IPS DF 4.7 (cell line): Measurements from ENCODE around the gene RPH3AL.
"Not testable (repeated sequence)": the region's sequence is repeated elsewhere in the genome, so short reads cannot be mapped to it uniquely, and the experiment has no call there.

ENCODE experiments used
- DNase-seq: peaks from one replicate; pipeline ENCODE4 v3.0.0-alpha.2; 2013; ENCODE audit warnings: low spot score; ENCODE audit errors: extremely low read depth

The RPH3AL gene

DNA sequence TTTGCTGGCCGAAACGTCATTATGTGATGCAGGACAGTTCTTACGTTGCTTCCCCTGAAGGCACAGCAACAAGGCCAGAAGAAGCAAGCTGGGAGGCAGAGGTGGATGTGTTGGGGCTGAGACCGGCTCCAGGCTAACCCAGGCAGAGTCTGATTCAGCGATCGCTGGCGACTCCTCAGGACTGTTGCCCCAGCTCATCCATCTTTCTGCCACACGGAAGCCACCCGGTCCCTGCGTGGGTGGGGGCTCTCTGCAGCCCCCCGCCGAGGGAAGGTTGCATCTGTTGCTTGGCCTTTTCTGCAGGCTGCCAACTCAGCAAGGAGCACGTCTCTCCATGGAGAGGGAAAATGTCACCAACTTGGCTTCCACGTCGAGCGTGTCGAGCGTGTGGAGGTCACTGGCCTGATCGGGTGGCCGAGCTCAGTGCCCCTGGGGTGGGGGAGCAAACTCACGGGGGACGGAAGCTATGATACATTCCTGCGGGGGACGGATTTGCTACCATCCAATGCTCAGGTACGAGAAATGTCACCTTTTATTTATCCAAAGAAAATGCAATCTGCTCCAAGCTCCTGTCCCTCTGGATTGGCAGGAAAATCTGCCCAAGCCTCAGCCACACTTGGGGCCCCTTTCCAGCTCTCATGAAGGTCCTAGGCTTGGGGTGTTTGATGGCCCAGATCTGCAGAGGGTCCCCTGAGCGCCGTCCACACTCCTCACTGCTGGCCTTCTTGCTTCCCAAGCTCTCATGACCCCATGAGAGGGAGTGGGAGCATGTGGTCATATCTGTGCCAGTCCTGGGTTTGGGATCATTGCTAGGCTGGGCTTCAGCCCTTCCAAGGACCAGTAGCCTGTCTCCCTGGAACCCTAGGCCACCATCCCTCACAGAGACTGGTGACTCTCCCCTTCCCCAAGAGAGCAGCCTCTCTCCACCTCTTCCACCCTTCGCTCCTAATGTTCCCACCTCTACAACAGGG lies 69.4 kb downstream of the RPH3AL start:
- no peak for DNase-seq

DNA sequence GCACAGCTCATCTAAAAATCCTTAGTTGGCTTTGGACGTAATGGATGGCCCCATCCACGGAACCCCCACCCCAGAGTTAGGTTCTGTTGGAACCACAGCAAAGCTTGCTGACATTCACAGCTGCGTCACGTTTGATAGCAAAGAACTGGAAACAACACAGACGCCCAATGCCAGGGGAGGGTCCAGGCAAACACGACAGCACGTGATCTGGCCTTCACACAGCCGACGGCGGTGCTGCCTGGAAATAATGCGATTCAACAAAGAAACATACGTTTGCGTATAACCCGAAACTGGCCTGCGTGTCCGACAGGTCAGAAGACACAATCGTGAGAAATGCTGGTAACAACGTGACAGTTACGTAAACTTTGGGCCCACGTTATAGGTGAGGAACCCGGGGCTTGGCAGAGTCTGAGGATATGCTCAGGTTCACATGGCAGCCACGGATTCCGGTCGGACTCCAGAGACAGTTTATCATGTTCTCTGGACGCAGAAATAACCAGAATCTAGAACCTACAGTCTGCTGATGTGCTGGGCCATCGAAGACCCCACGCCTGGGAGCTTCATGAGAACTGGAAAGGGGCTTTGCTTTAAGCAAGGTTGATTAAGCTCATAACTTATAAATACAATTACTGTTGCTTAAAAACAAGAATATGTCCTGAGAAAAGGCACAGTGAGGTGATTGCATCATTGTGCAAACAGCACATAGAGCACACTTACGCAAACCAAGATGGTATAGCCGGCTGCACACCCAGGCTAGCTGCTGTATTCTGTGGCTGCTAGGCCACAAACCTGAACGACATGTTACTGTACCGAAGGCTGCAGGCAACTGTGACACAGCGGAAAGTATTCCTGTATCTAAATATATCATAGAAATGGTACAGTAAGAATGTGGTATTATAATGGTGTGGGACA lies 70.4 kb downstream of the RPH3AL start:
- no peak for DNase-seq

DNA sequence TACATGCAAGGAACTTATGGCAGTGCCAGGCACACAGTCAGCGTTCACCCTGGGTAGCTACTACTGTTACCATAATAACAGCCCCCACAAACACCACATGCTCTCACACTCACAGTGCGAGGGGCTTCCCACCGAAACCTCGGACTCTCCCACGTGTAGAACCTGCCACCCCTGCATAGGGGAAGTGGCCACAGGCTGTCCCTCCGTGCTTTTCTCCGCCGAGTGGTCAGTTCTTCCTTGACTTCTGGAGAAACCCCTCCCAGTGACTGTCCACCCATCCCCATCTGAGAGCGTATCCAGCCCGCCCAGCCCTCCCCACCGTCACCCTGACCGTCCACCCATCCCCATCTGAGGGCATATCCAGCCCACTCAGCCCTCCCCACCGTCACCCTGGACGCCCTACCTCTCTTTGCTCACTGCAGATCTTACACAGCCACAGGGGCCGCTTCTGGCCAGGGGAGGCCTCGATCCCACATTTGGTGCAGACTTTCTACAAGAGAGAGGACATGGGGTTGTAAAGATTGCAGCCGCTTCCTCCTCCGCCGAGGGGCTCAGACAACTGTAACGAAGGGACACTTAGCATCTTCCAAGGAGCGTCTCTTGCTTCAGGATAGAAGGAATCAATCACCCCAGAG lies 71.1 kb downstream of the RPH3AL start:
- DNase-seq = no peak

DNA sequence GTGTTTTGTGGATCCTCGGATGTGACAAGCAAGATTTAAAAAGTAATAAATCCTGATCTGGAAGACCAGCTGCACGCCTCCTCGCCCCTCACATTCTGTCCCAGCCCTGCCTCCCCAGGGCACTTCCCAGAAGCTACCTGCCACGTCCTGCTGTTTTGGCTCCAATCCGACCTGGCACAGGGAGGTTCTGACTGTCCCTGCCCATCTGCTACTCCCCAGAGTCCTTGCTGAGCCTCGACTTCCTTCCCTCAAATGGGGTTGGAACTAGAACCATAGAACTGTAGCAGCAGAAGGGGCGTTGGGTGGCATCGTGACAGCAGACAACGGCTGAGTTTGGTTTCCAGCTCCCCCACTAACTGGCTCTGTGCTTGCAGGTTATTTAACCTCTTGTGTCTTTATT lies 71.7 kb downstream of the RPH3AL start:
- no peak for DNase-seq

DNA sequence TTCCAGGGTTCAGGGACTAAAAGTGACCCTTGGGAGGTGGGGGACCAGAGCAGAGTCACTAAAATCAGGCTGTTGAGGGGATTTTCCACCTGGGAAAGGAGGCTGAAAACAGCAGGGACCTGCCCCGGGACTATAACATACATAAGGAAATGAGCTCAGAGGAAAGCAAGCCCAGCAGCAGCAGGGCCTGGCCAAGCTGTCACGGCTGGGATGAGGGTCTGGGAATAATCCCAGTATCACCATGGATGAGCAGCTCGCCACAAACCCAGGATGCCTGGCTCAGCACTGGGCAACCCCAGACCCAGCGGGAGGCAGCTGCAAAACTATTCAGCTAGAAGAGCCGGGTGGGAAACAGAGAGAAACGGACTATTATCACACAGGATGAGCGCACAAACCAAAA lies 72.4 kb downstream of the RPH3AL start:
- no peak for DNase-seq

DNA sequence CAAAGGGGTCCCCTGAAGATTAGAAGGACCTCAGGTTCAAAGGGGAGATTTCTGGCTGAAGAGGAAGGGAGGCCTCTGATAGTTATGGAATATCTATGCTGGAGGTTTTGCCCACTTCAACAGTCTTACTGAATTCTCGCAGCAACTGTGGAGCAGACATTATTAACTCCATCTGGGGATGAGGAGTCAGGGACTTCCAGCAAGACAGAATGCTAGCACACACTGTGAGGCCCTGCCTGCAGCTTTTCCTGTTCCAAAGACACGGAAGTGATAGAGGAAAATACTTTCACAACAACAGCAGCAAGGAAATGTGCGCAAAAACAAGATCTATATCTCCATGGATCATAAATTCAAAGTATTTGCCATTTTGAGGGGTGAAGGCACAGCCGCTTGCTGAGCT lies 72.8 kb downstream of the RPH3AL start:
- DNase-seq = no peak

DNA sequence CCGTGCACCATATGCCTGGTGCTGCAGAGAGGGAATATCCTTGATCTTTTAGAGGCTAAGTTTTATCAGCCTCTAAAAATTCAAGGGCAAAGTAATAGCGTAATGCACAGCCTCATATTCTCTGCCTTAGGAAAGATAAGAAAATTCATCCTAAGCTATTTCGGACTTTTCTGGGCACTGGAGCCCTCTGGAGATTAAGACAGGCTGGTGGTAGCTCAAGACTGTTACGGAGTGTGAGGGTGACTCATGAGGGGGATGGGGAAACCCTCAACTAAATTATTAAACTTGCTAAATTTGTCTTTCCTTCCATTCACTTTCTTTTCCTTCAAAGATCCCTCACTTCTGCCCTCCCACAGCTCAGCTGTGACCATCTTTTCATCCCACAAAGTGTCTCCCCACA lies 73.3 kb downstream of the RPH3AL start:
- DNase-seq = no peak

DNA sequence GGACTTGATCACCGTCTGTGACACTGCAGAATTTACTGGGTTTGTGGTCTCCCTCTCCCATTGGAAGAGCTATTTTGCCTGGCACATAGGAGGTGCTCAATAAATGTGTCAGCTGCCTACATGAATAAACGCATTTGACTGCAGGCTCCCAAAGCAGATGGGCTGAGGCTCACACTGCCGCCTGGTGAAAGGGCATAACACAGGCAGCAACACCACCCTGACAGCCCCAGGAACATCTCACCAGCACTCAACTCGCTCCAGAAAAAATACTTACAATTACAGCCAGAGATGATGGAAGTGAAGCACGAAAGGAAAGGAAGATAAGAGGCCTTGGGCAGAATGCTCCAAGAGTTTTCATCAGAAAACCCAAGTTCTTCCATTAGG lies 73.9 kb downstream of the RPH3AL start:
- DNase-seq = no peak

DNA sequence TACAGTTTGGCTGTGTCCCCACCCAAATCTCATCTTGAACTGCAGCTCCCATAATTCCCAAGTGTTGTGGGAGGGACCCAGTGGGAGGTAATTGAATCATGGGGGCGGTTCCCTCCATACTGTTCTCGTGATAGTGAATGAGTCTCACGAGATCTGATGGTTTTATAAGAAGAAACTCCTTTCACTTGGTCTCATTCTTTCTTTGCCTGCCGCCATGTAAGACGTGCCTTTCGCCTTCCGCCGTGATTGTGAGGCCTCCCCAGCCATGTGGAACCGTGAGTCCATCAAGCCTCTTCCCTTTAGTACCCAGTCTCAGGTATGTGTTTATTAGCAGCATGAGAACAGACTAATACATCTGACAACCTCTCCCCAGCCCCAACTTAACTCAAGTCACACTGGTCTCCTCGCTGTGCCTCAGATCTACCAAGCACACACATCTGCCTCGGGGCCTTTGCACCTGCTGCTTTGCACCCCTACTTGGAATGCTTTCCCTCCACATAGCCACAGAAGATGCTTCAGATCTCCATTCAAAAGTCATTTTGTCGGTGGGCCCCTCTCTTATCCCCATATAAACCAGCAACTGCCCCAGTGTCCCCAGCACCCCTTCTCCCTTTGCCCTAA lies 74.4 kb downstream of the RPH3AL start:
- DNase-seq = no peak

DNA sequence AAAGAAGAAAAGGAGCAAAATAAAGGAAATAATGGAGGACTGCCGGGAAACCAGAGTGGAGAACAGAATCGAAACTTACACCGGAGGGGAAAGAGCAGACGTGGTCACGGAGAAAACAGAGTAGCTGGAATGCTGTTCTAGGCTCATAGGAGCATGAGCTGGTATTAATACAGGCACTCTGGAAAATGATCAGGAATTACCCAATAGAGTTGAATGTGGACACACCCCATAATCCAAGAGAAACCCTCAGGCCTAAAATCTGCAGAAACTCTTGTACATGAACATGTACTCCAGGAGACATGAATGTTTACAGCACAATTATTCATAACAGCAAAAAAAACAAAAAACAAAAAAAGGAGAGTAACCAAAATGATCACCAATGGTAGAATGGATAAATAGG lies 77.7 kb downstream of the RPH3AL start:
- no peak for DNase-seq

DNA sequence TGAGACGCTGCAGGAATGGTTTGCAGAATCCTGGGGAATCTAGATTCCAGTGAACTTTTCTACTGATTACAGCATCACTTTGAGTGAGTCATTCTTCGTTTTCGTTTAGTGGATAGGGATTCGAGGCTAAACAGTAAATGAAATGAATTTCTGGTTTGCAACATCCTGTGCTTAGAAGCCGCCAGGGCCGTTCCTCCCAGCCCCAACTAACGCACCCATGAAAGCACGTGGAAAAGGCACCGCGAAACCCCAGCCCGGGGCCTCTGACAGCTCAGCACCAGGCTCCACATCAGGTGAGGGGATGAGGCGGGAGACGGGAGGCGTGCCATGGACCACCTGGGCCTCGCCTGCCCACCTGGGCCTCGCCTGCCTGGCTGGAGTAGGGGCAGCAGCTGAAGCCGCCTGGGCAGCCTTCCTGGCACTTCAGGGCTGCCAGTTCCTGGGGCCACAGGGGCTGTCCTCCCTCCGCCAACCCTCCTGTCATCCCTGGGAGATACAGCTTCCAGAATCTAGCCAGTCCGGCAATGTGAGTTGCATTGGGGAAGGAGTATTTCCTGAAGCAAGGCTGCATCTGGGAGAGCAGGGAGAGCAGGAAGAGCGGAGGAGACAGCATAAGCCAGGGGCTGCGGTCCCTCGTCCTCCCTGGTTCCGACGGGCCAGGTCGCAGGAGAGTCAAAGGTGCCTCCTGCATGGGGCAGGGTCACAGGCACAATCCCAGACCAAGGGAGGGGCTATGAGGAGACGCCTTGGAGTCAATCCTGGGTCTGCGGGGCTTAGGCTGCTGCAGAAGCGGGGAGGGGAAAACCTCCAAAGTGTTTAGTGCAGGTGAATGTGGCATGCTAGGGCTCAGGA lies 78.4 kb downstream of the RPH3AL start:
- no peak for DNase-seq

DNA sequence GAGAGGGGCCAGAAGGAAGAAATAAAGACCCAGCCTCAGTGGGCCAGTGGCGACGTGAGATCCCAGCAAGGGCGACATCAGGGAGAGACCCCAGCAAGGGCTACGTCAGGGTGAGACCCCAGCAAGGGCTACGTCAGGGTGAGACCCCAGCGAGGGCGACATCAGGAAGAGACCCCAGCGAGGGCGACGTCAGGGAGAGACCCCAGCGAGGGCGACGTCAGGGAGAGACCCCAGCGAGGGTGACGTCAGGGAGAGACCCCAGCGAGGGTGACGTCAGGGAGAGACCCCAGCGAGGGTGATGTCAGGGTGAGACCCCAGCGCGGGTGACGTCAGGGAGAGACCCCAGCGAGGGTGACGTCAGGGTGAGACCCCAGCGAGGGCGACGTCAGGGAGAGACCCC lies 79.8 kb downstream of the RPH3AL start:
- not testable (repeated sequence) for DNase-seq

DNA sequence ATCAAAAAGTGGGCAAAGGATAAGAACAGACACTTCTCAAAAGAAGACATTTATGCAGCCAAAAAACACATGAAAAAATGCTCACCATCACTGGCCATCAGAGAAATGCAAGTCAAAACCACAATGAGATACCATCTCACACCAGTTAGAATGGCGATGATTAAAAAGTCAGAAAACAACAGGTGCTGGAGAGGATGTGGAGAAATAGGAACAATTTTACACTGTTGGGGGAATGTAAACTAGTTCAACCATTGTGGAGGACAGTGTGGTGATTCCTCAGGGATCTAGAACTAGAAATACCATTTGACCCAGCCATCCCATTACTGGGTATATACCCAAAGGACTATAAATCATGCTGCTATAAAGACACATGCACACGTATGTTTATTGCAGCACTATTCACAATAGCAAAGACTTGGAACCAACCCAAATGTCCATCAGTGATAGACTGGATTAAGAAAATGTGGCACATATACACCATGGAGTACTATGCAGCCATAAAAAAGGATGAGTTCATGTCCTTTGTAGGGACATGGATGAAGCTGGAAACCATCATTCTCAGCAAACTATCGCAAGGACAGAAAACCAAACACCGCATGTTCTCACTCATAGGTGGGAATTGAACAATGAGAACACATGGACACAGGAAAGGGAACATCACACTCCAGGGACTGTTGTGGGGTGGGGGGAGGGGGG lies 80.5 kb downstream of the RPH3AL start:
- not testable (repeated sequence) for DNase-seq

DNA sequence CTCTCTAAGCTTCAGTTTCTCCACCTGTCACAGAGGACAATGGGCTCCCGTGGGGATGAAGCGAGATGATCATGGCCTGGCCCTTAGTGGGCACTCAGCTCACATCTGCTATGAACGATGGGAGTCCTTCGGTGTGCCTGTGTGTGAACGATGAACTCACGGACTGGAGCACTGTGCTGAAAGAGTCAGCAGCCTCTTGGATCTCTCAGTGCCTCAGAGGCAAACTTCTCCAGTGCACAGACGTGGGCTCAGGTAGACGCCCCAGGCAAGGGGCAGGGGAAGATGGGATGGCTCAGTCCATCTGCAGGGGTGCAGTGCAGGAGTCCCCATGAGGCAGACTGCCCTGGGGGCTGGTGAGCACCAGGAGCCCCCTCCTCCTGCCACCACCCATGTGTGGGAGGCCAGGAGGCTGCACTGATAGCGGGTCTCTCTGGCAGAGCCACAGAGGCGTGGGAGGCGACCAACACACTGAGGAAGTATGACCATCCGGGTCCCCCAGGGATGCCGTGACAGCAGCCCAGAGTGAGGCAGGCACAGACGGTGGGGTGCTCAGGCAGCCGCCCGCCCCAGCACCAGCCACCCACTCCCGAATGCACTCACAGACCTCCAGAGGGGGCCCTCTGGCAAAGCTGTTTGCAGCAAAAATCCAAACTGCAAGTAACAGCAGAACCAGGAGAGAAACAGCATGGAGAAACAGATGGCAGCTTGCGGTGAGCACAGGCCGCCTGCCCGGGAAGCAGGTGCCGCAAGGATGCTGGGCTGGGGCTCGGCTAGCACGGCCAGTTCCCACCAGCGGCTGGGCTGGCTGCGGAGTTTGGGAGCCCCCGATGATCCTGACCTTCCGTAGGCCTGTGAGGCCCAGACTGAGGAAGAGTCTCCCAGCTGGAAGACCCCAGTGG lies 82.7 kb downstream of the RPH3AL start:
- no peak for DNase-seq

DNA sequence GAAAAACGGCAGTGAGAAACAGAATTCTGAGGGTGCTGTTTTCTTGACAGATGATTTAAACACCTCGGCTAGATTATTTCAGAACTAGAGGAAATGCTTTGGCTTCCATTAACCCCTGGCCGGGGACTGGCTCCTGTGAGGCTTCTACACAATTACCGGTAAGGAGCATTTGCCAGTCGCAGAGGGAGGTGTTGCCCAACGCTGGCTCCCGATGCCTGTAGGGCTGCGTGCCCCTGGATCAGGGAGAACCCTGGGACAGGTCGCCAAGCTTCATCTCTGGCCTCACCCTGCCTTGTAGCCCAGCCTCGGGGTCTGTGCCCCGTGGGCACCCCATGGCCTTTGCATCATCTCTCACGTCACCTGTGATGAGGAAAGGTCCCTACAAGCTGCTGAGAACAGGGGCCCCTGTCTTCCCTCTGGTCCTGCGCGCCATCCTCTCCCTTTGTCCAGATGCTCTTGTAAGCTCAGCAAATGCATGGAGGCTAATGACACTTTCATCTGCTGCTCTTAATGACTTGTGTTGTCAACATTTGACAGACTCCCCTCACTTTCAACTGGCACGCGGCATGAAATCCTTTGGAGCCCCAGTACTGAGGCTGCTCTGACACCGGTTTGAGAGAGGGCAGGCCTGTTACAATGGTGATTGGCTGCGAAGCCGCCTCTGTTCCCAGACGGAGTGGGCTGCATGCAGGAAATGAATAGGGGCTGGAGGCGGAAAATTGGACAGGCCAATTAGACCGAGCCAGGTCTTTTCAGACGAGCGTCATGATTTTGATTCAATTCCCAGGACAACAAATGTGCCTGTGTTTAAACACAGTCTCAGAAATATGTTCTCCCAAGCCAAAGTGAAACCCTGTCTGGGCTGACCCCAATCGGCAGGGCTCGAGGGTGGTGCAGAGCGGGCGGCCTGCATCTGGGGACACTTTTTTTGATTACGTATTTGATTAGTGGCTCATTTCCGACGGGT lies 85.6 kb downstream of the RPH3AL start:
- no peak for DNase-seq

DNA sequence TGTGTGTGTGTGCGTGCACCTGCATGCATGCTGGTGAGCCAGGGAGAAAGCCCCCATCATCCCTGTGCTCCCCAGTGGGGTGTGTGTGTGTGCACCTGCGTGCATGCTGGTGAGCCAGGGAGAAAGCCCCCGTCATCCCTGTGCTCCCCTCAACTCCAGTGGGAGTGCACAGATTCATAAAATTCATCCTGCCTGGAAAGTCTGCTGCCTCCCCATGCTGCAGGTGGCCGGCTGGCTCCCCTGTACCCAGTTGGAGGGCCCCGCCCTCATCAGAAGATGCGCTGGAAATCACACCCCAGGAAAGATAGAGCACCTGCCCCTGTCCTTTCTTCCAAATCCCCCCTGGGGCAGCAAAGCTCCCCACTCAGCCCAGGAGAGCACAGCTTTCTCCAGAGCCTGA lies 86.4 kb downstream of the RPH3AL start:
- DNase-seq = no peak

DNA sequence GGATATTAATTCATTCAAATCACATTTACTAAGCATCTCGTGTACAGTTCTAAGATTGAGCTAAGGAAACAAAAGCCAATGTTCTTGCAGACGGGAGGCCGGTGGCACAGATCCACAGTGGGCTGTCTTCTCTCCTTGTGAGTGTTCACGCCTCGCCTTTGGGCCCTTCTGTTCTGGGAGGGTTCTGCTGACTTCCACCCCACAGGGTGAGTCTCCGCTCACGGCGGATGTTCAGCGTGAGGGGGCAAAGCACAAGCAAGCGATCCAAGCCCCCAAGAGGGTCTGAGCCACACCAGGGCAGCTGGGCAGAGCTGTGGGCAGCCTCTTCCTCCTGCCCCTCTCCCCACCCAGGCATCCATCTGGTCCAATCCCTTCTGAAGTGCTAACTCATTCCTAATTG lies 86.9 kb downstream of the RPH3AL start:
- DNase-seq = no peak

DNA sequence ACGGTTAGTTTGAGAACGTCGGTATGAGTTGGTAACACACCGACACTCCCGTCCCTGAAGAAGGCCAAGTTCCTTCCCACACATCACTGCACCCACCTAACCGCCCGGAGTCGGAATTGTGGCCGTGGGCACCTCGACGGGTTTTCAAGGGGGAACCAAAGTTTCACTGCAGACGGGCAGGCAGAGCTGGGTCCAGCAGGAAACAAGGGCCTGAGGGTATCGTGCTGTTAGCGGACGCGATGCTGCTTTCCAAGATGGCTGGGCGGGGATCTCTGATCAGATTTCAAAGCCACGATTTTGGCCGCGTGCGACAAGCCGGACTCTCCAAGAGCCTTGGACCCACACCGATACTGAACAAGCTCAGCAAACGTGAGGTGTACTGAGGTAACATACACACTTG lies 88.8 kb downstream of the RPH3AL start:
- no peak for DNase-seq
